K562 (cell line): ENCODE results near the gene YJEFN3. TPM values are rescaled to one million over a fixed set of nuclear protein-coding genes. Genes with fewer than 3 reads are reported as not detected.

Source experiments
- CHD2 ChIP-seq: IDR thresholded peaks from 2 replicates; pipeline ENCODE4 v1.6.1; 2011; ENCODE audit warnings: low read depth, low read length
- CREB5 ChIP-seq: fragments of 250-450 bp; sonication (Bioruptor Pico); IDR thresholded peaks from 2 replicates; pipeline ENCODE4 v1.5.0; 2020; ENCODE audit warnings: mild to moderate bottlenecking
- FOXJ2 ChIP-seq: fragments of 200-800 bp; sonication (Bioruptor generic); IDR thresholded peaks from 2 replicates; pipeline ENCODE4 v1.6.1; 2016; ENCODE audit warnings: missing genetic modification characterization, missing compliant biosample characterization
- PTBP1 ChIP-seq: fragments of 200-400 bp; formaldehyde crosslinking; IDR thresholded peaks from 2 replicates; pipeline ENCODE4 v1.6.1; 2017; ENCODE audit warnings: low read depth, low read length
- RAD21 ChIP-seq, 2 experiments: fragments of 250-450 bp in 1 of 2; fragments of 450-650 bp in 1 of 2; sonication (Bioruptor Pico) in 1 of 2; formaldehyde crosslinking in 1 of 2; IDR thresholded peaks in 1 of 2; conservative IDR thresholded peaks in 1 of 2; 2 replicates each; pipeline versions ENCODE4 v1.4.0 to v1.8.0; 2020 to 2022; ENCODE audit warnings: mild to moderate bottlenecking in 2 of 2, moderate library complexity in 1 of 2
- REST ChIP-seq, 2 experiments: fragments of 450-650 bp; formaldehyde crosslinking in 1 of 2; IDR thresholded peaks; 2 replicates each; pipeline versions ENCODE4 v1.4.0 to v1.6.1; 2014 to 2020; ENCODE audit warnings: mild to moderate bottlenecking in 2 of 2, borderline replicate concordance in 1 of 2, low read depth in 1 of 2
- RNF2 ChIP-seq: sonication (generic); IDR thresholded peaks from 2 replicates; pipeline ENCODE4 v1.6.1; 2016
- SMARCB1 ChIP-seq: IDR thresholded peaks from 2 replicates; pipeline ENCODE4 v1.6.1; 2011; ENCODE audit warnings: improper control_type of control experiment, low read depth; ENCODE audit not compliant: insufficient read length
- TEAD1 ChIP-seq, 2 experiments: fragments of 450-650 bp in 1 of 2; sonication (generic) in 1 of 2; formaldehyde crosslinking; IDR thresholded peaks; 2 replicates each; pipeline versions ENCODE4 v1.4.0 to v1.8.0; 2020 to 2022; ENCODE audit warnings: mild to moderate bottlenecking in 2 of 2, missing genetic modification reagents in 1 of 2
- XRCC3 ChIP-seq: fragments of 450-650 bp; IDR thresholded peaks from 2 replicates; pipeline ENCODE4 v1.6.1; 2017; ENCODE audit warnings: mild to moderate bottlenecking, moderate library complexity
- ZNF717 ChIP-seq: fragments of 250-450 bp; sonication (Bioruptor Pico); IDR thresholded peaks from 2 replicates; pipeline ENCODE4 v1.5.0; 2021
- polyA plus RNA-seq, 8 experiments: library from polyadenylated mRNA; depleted of rRNA in 4 of 8; stranded (reverse) in 5 of 8; unstranded in 3 of 8; fragments of >200 nt; fragmentation: Nextera tagmentation in 2 of 8; fragmentation: Illumina TruSeq in 1 of 8; extraction: Ambion mirVana in 2 of 8; extraction: Trizol in 1 of 8; gene quantifications; 2 replicates each; pipeline versions ENCODE4 v1.2.1 to v1.2.3, GENCODE V29; 2011 to 2014; ENCODE audit warnings: inconsistent platforms in 1 of 8, missing spikeins in 1 of 8
- total RNA-seq, 7 experiments: library from RNA; depleted of rRNA in 6 of 7; stranded (reverse); fragments of >200 nt in 6 of 7; fragmentation: Illumina TruSeq in 2 of 7; extraction: Trizol in 2 of 7; gene quantifications; 2 replicates each; pipeline versions ENCODE4 v1.2.1 to v1.2.3, GENCODE V29; 2011 to 2021; ENCODE audit warnings: low replicate concordance in 1 of 7

Gene YJEFN3
- total and polyA plus RNA-seq, 9 of the 15 experiments (the other 6 are each of a cell fraction or from before 2014, with no cell fraction given): 0.04 to 5.8 (median 1.3) TPM; not detected in 1

- no peak for TF ChIP-seq CREB5 (CRISPR knock-in tag)
- no peak for TF ChIP-seq RAD21 (CRISPR knock-in tag; conservative IDR thresholded peaks at IDR 0.05 in 1 of 2, IDR thresholded peaks at IDR 0.05 in 1 of 2)
- no peak for TF ChIP-seq TEAD1 (CRISPR knock-in tag; IDR thresholded peaks at IDR 0.05)
- no peak for TF ChIP-seq ZNF717
- no peak for TF ChIP-seq FOXJ2
- TF ChIP-seq SMARCB1: no peak
- TF ChIP-seq PTBP1: no peak
- no peak for TF ChIP-seq CHD2
- no peak for TF ChIP-seq XRCC3
- TF ChIP-seq REST (IDR thresholded peaks at IDR 0.05; ENCODE audit: borderline replicate concordance): no peak
- TF ChIP-seq REST (CRISPR knock-in tag; IDR thresholded peaks at IDR 0.05; ENCODE audit: low read depth): no peak
- TF ChIP-seq RNF2: no peak
Measured at GRCh38 chr19:19551853-19552192, 23.1 kb downstream of the YJEFN3 start (continued).
